Renal cortex interstitium (tissue), 11 donors: ENCODE measurements around the gene EIPR1. TPM values are rescaled to one million over a fixed set of nuclear protein-coding genes. Genes with fewer than 3 reads are reported as not detected.

Experiments
- DNase-seq, 11 donors: peaks; one replicate each; pipeline ENCODE4 v3.0.0-alpha.2; 2013; ENCODE audit warnings: low read depth in 9 of 11, low spot score in 4 of 11; ENCODE audit errors: extremely low read depth in 1 of 11
- polyA plus RNA-seq, 3 donors: library from polyadenylated mRNA; unstranded; fragments of 120-200 nt; gene quantifications; one replicate each; pipeline ENCODE4 v1.2.1, GENCODE V29; 2013; ENCODE audit not compliant: insufficient read length in 3 of 3

EIPR1 gene
- polyA plus RNA-seq, 3 donors: 20.9 to 27.1 (median 26.0) TPM

DNA sequence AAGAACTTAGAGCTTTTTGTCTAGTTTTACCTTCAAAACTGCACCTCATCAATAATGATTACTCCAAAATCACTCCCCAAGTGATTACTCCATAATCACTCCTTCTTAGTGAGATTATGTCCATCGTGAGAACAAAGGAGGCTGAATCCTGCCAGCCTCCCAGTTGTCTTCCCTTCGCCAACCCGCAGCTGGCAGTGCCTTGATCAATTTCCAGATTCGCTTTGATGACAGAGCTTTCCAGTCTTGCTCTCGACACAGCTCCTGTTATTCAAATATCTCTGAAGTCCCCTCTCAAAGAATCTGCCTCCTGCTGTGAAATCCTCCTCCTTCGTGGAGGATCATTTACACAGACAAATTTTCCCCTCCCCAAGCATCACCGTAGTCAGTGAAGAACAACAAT, 237.7 kb downstream of the EIPR1 start:
- DNase-seq: no peak

Other genes with a start within 250 kb of the EIPR1 start
- gene TRAPPC12, start 1.9 kb upstream of the EIPR1 start, polyA plus RNA-seq: 100 to 1,000 TPM in 1 of 3 donors, 10 to 100 TPM in 2; 66.4 to 102 (median 76.2) TPM
- 10 to 100 TPM; 69.5 to 72.3 (median 70.5) TPM for gene ADI1, start 141.7 kb upstream of the EIPR1 start, polyA plus RNA-seq
- 10 to 100 TPM; 18.5 to 19.8 (median 19.7) TPM for gene RNASEH1, start 180.5 kb upstream of the EIPR1 start, polyA plus RNA-seq
- 1,000 to 10,000 TPM; 1,508 to 1,808 (median 1,764) TPM for gene RPS7, start 197.4 kb upstream of the EIPR1 start, polyA plus RNA-seq
- 1 to 10 TPM; 1.5 to 3.0 (median 1.7) TPM for gene COLEC11, start 217.3 kb upstream of the EIPR1 start, polyA plus RNA-seq